ENCODE measurements around the gene HOXB6.

The HOXB6 gene

GRCh38 chr17:48604770-48605329 is at the start of gene HOXB6:
Gene HOXB6 (minus strand): TSS chr17:48604986. CDS start chr17:48598150, 6,836 bp downstream.
- DNase-seq = no peak

- DNase-seq = no peak
Measured at GRCh38 chr17:48649741-48650140, 45.0 kb upstream of the HOXB6 start.

GRCh38 chr17:48647963-48648245 is 43.1 kb upstream of the HOXB6 start:
- no peak for DNase-seq

- DNase-seq = no peak
Measured at GRCh38 chr17:48647103-48647962, 42.5 kb upstream of the HOXB6 start.

- DNase-seq = peak in 1 of 2 experiments; percentile 32
Measured at GRCh38 chr17:48646183-48647102, 41.7 kb upstream of the HOXB6 start.

- no peak for DNase-seq
Measured at GRCh38 chr17:48645639-48646182, 40.9 kb upstream of the HOXB6 start.

GRCh38 chr17:48644910-48645557 is 40.2 kb upstream of the HOXB6 start:
- DNase-seq = no peak

- DNase-seq = no peak
Measured at GRCh38 chr17:48644159-48644558, 39.4 kb upstream of the HOXB6 start.

- DNase-seq = no peak
Measured at GRCh38 chr17:48643697-48644012, 38.9 kb upstream of the HOXB6 start.

- DNase-seq = no peak
Measured at GRCh38 chr17:48642843-48643696, 38.3 kb upstream of the HOXB6 start.

GRCh38 chr17:48642059-48642842 is 37.5 kb upstream of the HOXB6 start:
- DNase-seq = no peak

- DNase-seq = no peak
Measured at GRCh38 chr17:48641541-48642058, 36.8 kb upstream of the HOXB6 start.

GRCh38 chr17:48640858-48641180 is 36.0 kb upstream of the HOXB6 start:
- no peak for DNase-seq

GRCh38 chr17:48639982-48640857 is 35.4 kb upstream of the HOXB6 start:
- no peak for DNase-seq

GRCh38 chr17:48639136-48639535 is 34.4 kb upstream of the HOXB6 start:
- no peak for DNase-seq

GRCh38 chr17:48637323-48638260 is 32.8 kb upstream of the HOXB6 start:
- no peak for DNase-seq

GRCh38 chr17:48636177-48637018 is 31.6 kb upstream of the HOXB6 start:
- no peak for DNase-seq

All from NCI-H524 (cell line).